Measurements from ENCODE around the gene BARX1. TPM values are rescaled to one million over a fixed set of nuclear protein-coding genes. Genes with fewer than 3 reads are reported as not detected.

BARX1 gene
- total RNA-seq, 1 donor from 2014 or later: not detected

GRCh38 chr9:93994132-93994531 is 39.0 kb upstream of the BARX1 start:
- POLR2A ChIA-PET: no interaction called here
- peaks cover 22% of the 10 kb centered on the region for H3K27me3 Mint-ChIP-seq
- intact Hi-C loops (cut with micrococcal nuclease): no loop called here

GRCh38 chr9:93992830-93993229 is 37.7 kb upstream of the BARX1 start:
- Mint-ChIP-seq H3K27ac (no peak overlapping the region), H3K9me3 (peaks cover 14% of the 10 kb centered on the region), H3K36me3 (ENCODE audit: low read depth) (no peaks in the 10 kb centered on the region), H3K4me1 (no peaks in the 10 kb centered on the region), H3K4me3 (no peak overlapping the region), H3K27me3 (peaks cover 22% of the 10 kb centered on the region)
- CTCF ChIA-PET: no interaction called here
- no peak for DNase-seq
- no peak for TF ChIP-seq CTCF (IDR thresholded peaks at IDR 0.05)
- ATAC-seq (ENCODE audit: low read depth): no peak
- POLR2A ChIA-PET: no interaction called here
- intact Hi-C loops (cut with micrococcal nuclease): no loop called here

More at GRCh38 chr9:93994132-93994531, 39.0 kb upstream of the BARX1 start:
- DNase-seq: no peak
- H3K27ac Mint-ChIP-seq: no peak overlapping the region
- no peaks in the 10 kb centered on the region for H3K36me3 Mint-ChIP-seq (ENCODE audit: low read depth)
- no peak overlapping the region for H3K4me3 Mint-ChIP-seq
- peaks cover 11% of the 10 kb centered on the region for H3K9me3 Mint-ChIP-seq
- no peak for TF ChIP-seq CTCF (IDR thresholded peaks at IDR 0.05)
- ATAC-seq (ENCODE audit: low read depth): no peak
- CTCF ChIA-PET: no interaction called here
- no peaks in the 10 kb centered on the region for H3K4me1 Mint-ChIP-seq

GRCh38 chr9:93990448-93990847 is 35.3 kb upstream of the BARX1 start:
- peaks cover 5% of the 10 kb centered on the region for H3K36me3 Mint-ChIP-seq (ENCODE audit: low read depth)
- DNase-seq: no peak
- POLR2A ChIA-PET: no interaction called here
- H3K27ac Mint-ChIP-seq: no peak overlapping the region
- H3K9me3 Mint-ChIP-seq: peaks cover 30% of the 10 kb centered on the region
- no peaks in the 10 kb centered on the region for H3K4me1 Mint-ChIP-seq
- CTCF ChIA-PET: no interaction called here
- H3K27me3 Mint-ChIP-seq: peaks cover 34% of the 10 kb centered on the region
- intact Hi-C loops (cut with micrococcal nuclease): no loop called here
- ATAC-seq (ENCODE audit: low read depth): no peak
- no peak overlapping the region for H3K4me3 Mint-ChIP-seq
- TF ChIP-seq CTCF (IDR thresholded peaks at IDR 0.05): no peak

GRCh38 chr9:93988056-93988455 is 32.9 kb upstream of the BARX1 start:
- no peak overlapping the region for H3K4me3 Mint-ChIP-seq
- H3K9me3 Mint-ChIP-seq: peaks cover 35% of the 10 kb centered on the region
- no peaks in the 10 kb centered on the region for H3K4me1 Mint-ChIP-seq
- intact Hi-C loops (cut with micrococcal nuclease): no loop called here
- ChIA-PET POLR2A (no interaction called here), CTCF (no interaction called here)
- TF ChIP-seq CTCF (IDR thresholded peaks at IDR 0.05): no peak
- H3K27ac Mint-ChIP-seq: no peak overlapping the region
- peaks cover 5% of the 10 kb centered on the region for H3K36me3 Mint-ChIP-seq (ENCODE audit: low read depth)
- DNase-seq (no peak), ATAC-seq (ENCODE audit: low read depth) (no peak)
- H3K27me3 Mint-ChIP-seq: peaks cover 29% of the 10 kb centered on the region

GRCh38 chr9:93984860-93985259 is 29.7 kb upstream of the BARX1 start:
- H3K27me3 Mint-ChIP-seq: peaks cover 39% of the 10 kb centered on the region
- H3K36me3 Mint-ChIP-seq (ENCODE audit: low read depth): peaks cover 5% of the 10 kb centered on the region
- DNase-seq: no peak
- CTCF ChIA-PET: no interaction called here
- no peak overlapping the region for H3K4me3 Mint-ChIP-seq
- intact Hi-C loops (cut with micrococcal nuclease): no loop called here
- no peak for TF ChIP-seq CTCF (IDR thresholded peaks at IDR 0.05)
- H3K9me3 Mint-ChIP-seq: peaks cover 24% of the 10 kb centered on the region
- no peaks in the 10 kb centered on the region for H3K4me1 Mint-ChIP-seq
- POLR2A ChIA-PET: no interaction called here
- no peak overlapping the region for H3K27ac Mint-ChIP-seq
- ATAC-seq (ENCODE audit: low read depth): no peak
